Measurements from ENCODE around the gene ANKRD17.

ANKRD17 gene

DNA sequence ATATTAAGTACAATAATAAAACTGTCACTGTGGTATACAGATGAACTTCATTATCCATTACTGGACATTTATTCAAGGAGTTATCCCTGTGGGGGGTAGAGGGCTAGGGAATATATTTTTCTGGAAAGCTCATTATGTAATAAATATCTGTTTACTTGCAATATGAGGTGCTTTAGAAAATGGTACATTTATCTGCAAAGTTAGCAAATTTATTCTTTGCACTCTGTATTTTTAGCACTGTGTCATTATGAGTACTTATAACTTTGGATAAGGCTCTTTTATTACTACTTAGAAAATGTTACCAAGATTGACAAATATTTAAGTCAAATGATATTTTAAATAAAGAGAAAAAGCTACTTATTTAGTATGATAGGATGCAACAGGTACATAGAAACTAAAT, 37.8 kb downstream of the ANKRD17 start:
- DNase-seq (ENCODE audit: low read depth) = no peak
- TF ChIP-seq, protein P1, sequence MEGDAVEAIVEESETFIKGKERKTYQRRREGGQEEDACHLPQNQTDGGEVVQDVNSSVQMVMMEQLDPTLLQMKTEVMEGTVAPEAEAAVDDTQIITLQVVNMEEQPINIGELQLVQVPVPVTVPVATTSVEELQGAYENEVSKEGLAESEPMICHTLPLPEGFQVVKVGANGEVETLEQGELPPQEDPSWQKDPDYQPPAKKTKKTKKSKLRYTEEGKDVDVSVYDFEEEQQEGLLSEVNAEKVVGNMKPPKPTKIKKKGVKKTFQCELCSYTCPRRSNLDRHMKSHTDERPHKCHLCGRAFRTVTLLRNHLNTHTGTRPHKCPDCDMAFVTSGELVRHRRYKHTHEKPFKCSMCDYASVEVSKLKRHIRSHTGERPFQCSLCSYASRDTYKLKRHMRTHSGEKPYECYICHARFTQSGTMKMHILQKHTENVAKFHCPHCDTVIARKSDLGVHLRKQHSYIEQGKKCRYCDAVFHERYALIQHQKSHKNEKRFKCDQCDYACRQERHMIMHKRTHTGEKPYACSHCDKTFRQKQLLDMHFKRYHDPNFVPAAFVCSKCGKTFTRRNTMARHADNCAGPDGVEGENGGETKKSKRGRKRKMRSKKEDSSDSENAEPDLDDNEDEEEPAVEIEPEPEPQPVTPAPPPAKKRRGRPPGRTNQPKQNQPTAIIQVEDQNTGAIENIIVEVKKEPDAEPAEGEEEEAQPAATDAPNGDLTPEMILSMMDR (IDR thresholded peaks at IDR 0.05; ENCODE audit: insufficient read depth, low read depth, low read length, missing control alignments) = no peak
- H3K4me3 ChIP-seq (ENCODE audit: low read depth, low read length) = no peak overlapping the region

DNA sequence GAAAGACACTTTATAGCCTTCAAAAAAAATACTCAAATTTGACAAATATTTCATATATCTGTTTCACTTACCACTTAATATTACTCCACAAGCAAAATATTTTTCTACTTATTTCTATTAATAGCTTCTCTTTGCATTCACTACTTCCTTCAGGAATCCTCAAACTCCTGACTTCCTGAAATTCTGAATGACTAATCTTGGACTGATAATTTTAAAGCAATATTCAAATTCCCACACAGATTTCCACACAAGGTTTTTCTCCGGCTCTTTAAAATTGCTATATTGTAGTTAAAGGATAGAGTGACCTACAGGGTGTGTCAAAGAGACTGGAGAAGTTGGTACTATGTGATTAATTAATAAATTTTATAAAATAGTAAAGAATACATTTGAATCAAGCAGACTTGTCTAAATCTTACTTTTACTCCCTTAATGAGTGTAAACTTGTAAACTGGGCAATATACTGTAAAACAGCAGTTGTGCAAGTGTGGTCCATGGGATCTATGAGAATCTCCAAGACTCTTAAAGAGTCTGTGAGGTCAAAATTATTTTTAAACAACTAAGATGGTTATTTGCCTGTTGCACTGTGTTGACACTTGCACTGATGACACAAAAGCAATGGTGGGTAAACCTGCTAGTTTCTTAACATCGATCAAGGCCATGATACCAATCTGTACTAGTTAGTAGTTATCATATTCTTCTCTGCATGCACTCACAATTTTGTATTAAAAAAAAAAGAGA, 44.5 kb downstream of the ANKRD17 start:
- TF ChIP-seq, protein P1 (IDR thresholded peaks at IDR 0.05; ENCODE audit: insufficient read depth, low read depth, low read length, missing control alignments) = no peak
- no peak for DNase-seq (ENCODE audit: low read depth)
- no peak overlapping the region for H3K4me3 ChIP-seq (ENCODE audit: low read depth, low read length)

DNA sequence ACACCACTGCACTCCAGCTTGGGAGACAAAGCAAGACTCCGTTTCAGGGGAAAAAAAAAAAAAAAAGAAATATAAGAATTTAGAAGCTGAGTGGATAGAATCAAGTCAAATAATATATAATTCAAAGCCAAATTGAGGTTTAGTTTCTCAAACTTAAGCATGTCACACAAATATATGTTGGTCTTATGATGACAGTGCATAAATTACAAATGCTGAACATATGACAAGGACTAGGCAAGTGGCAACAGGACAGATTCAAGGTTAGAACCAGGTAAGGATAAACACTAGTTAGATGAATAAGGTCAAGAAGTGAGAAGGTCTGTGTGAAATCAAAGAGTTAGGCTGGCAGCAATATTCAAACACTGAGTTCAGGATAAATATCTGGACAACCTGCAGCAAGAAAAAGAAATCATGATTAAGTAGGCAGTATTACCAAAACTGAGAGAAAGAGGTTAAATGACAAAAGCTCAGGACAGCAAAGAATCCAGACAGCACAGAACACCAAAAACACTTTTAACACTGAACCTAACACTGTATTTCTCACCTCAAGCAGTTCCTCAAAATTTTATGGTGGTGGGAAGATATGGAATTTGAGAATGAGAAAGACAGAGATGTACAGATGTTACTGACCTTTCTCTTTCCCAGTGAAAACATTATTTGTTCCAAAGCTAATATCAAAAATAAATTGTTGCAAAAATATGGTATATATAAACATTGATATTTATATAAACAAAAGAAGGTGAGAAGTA, 45.4 kb downstream of the ANKRD17 start:
- H3K4me3 ChIP-seq (ENCODE audit: low read depth, low read length) = no peak overlapping the region
- TF ChIP-seq, protein P1 (IDR thresholded peaks at IDR 0.05; ENCODE audit: insufficient read depth, low read depth, low read length, missing control alignments) = no peak
- DNase-seq (ENCODE audit: low read depth) = no peak

DNA sequence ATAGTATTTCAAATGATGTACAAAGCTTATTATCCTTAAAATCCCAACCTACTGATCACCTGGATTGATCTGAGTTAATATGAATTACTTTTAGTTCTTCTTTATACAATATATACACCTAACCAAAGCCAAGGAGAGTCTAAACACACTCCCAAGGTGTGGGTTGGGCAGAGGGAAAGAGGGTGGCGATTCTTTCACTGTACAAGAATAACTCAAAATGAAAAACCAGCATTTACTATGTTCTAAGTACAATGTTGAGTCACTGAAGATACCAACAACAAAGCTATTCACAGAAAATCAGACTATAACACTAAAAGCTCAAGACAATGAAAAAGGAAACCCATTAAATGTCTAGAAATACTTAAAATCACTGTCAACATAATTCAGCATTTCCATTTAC, 46.6 kb downstream of the ANKRD17 start:
- no peak overlapping the region for H3K4me3 ChIP-seq (ENCODE audit: low read depth, low read length)
- TF ChIP-seq, protein P1 (IDR thresholded peaks at IDR 0.05; ENCODE audit: insufficient read depth, low read depth, low read length, missing control alignments) = no peak
- DNase-seq (ENCODE audit: low read depth) = no peak

DNA sequence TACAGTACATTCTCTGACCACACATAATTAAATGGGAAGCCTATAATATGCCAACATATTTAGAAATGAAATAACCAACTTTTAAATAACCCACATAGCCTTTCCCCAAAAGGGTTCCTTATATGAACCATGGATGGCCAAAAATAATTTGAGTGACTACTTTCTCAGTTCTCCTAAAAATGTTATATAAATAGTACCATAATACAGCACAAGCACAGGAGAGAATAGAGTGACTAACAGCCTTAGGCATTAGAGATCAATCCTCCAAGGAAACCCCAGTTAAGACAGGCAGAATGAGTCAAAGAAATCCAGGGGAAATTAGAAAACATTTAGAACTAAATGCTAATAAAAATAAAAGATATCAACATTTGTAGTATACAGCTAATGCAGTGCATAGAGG, 50.2 kb downstream of the ANKRD17 start:
- no peak overlapping the region for H3K4me3 ChIP-seq (ENCODE audit: low read depth, low read length)
- no peak for DNase-seq (ENCODE audit: low read depth)
- TF ChIP-seq, protein P1 (IDR thresholded peaks at IDR 0.05; ENCODE audit: insufficient read depth, low read depth, low read length, missing control alignments) = no peak

DNA sequence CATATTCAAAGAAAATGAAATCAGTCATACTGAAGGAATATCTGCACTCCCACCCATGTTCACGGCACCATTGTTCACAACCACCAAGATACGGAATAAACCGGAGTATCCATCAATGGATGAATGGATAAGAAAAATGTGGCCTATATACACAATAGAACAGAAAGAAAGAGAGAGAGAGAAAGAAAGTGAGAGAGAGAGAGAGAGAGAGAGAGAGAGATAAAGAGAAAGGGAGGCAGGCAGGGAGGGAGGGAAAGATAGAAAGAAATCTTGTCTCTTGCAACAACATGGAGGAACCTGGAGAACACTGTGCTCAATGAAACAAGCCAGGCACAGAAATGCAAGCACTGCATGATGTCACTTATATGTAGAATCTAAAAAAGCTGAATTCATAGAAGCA, 52.4 kb downstream of the ANKRD17 start:
- DNase-seq (ENCODE audit: low read depth) = no peak
- H3K4me3 ChIP-seq (ENCODE audit: low read depth, low read length) = no peak overlapping the region
- TF ChIP-seq, protein P1 (IDR thresholded peaks at IDR 0.05; ENCODE audit: insufficient read depth, low read depth, low read length, missing control alignments) = no peak

Measured in GM12865 (cell line).